Ascending aorta (tissue), 2 donors: ENCODE measurements around the gene ARAP3. TPM values are rescaled to one million over a fixed set of nuclear protein-coding genes. Genes with fewer than 3 reads are reported as not detected.

Experiments used
- DNase-seq, 2 donors: peaks; one replicate each; pipeline ENCODE4 v3.0.0-alpha.2; 2019; ENCODE audit warnings: low spot score in 2 of 2
- H3K27ac ChIP-seq, 2 donors: fragments of 200-600 bp; sonication (generic); one replicate each; pipeline ENCODE4 v1.5.1; 2016 to 2017; ENCODE audit warnings: mild to moderate bottlenecking in 1 of 2
- H3K27me3 ChIP-seq: fragments of 200-600 bp; sonication (generic); one replicate; pipeline ENCODE4 v1.5.1; 2017
- H3K36me3 ChIP-seq, 2 donors: fragments of 200-600 bp; sonication (generic); one replicate each; pipeline ENCODE4 v1.5.1; 2016
- H3K4me1 ChIP-seq, 2 donors: fragments of 200-600 bp; sonication (generic); one replicate each; pipeline ENCODE4 v1.5.1; 2016 to 2017; ENCODE audit warnings: mild to moderate bottlenecking in 1 of 2
- H3K4me3 ChIP-seq, 2 donors: fragments of 200-600 bp; sonication (generic); one replicate each; pipeline ENCODE4 v1.5.1; 2016 to 2017; ENCODE audit warnings: mild to moderate bottlenecking in 1 of 2
- H3K9me3 ChIP-seq, 2 donors: fragments of 200-600 bp; sonication (generic); one replicate each; pipeline ENCODE4 v1.5.1; 2016
- CTCF ChIP-seq, 3 experiments: fragments of 200-600 bp in 2 of 3; fragments of 450-650 bp in 1 of 3; sonication (generic) in 2 of 3; IDR thresholded peaks; one replicate each; pipeline ENCODE4 v1.5.1; 2016 to 2019; ENCODE audit warnings: antibody characterized with exemption in 3 of 3, mild to moderate bottlenecking in 1 of 3, moderate library complexity in 1 of 3
- intact Hi-C: fragments of 100-400 bp; cut with DNase I; formaldehyde crosslinking; loops from one replicate; pipeline ENCODE4 v1.15.1; 2023
- total RNA-seq: library from RNA; depleted of rRNA; stranded (reverse); fragments of >200 nt; gene quantifications from one replicate; pipeline ENCODE4 v1.1.0, GENCODE V29; 2016

The ARAP3 gene
- total RNA-seq, 1 donor from 2014 or later, result 55.5 TPM

DNA sequence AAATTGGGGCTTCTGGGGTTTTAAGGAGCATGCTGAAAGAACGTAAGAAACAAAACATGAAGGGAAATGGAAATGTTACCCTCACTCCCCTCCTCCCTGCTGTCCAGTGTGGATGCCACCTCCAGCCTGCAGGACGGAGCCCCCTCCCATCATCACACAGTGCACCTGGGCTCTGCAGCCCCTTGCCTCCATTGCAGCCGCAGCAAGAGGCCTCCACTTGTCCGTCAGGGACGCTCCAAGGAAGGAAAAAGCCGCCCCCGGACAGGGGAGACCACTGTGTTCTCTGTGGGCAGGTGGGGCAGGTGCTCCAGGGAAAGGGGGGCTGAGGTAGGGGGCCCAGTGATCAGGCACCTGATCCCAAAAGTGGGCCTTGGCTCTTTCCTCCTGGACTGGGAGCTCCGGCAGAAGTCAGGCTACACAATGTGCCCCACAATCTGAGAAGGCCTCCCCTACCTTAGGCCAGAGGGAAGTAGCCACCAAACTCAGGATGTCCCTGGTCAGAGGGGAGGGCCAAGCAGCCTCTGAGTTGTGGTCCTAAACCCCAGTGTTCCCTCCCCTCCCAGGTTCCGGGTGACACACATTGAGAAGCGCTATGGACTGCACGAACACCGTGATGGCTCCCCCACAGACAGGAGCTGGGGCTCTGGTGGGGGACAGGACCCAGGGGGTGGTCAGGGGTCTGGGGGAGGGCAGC lies 42.5 kb downstream of the ARAP3 start:
- DNase-seq, result peak in 1 of 2 donors; percentile 44
- peaks cover 6 to 27% of the 10 kb centered on the region in 2 donors for H3K36me3 ChIP-seq
- no peak for TF ChIP-seq CTCF (IDR thresholded peaks at IDR 0.05)
- no peaks in the 10 kb centered on the region for H3K9me3 ChIP-seq
- H3K27ac ChIP-seq, result no peak overlapping the region
- H3K4me1 ChIP-seq, result peaks cover 10 to 21% of the 10 kb centered on the region in 2 donors
- H3K4me3 ChIP-seq, result no peak overlapping the region
- intact Hi-C loops, result loop anchor here (5.0 kb wide), 1 partner anchor 47 kb away; no protein-coding TSS in a partner anchor
- no peaks in the 10 kb centered on the region for H3K27me3 ChIP-seq

DNA sequence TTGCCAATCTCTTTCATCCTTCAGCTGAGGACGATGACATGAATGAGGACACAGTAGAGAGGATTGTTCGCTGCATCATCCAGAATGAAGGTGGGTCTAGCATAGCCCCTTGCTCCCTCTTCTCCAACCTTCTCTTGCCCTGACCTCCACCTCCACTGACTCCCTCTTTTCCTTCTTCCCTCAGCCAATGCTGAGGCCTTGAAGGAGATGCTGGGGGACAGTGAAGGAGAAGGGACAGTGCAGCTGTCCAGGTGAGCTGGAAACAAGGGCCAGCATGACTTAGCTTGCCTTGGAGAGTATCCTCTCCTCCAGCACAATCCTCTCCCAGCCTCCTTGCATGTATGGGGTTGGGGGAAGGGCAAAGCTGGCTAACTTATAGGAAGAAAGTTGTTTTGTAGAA lies 43.3 kb downstream of the ARAP3 start:
- Histone ChIP-seq H3K4me3 (no peak overlapping the region), H3K36me3 (peaks cover under 1 to 20% of the 10 kb centered on the region in 2 donors), H3K27ac (no peak overlapping the region), H3K4me1 (peaks cover 10 to 22% of the 10 kb centered on the region in 2 donors), H3K27me3 (no peaks in the 10 kb centered on the region), H3K9me3 (no peaks in the 10 kb centered on the region)
- DNase-seq, result peak in 1 of 2 donors; percentile 28
- intact Hi-C loops, result loop anchor here (5.0 kb wide), 1 partner anchor 46 kb away; no protein-coding TSS in a partner anchor
- no peak for TF ChIP-seq CTCF (IDR thresholded peaks at IDR 0.05)

GRCh38 chr5:141637767-141638419 lies 44.1 kb downstream of the ARAP3 start:
- peak in 2 of 3 experiments; percentile 20 to 26 for TF ChIP-seq CTCF (IDR thresholded peaks at IDR 0.05)
- Histone ChIP-seq H3K9me3 (no peaks in the 10 kb centered on the region), H3K27ac (no peak overlapping the region), H3K36me3 (peaks cover 0 to 11% of the 10 kb centered on the region in 2 donors), H3K27me3 (no peaks in the 10 kb centered on the region), H3K4me3 (peak overlapping the region; percentile 81 to 82), H3K4me1 (peaks cover 10 to 22% of the 10 kb centered on the region in 2 donors)
- intact Hi-C loops, result loop anchor here (2.0 to 5.0 kb wide), 3 partner anchors 13 to 46 kb away; partner anchors contain the start of genes DIAPH1 and FCHSD1
- peak in 1 of 2 donors; percentile 78 for DNase-seq

GRCh38 chr5:141637123-141637766 lies 44.8 kb downstream of the ARAP3 start:
- peaks cover 10 to 22% of the 10 kb centered on the region in 2 donors for H3K4me1 ChIP-seq
- intact Hi-C loops, result loop anchor here (2.0 to 5.0 kb wide), 3 partner anchors 14 to 45 kb away; partner anchors contain the start of genes DIAPH1 and FCHSD1

More at GRCh38 chr5:141637123-141637766, 44.8 kb downstream of the ARAP3 start:
- no peak for TF ChIP-seq CTCF (IDR thresholded peaks at IDR 0.05)
- H3K27ac ChIP-seq, result peak overlapping the region in 1 of 2 donors; percentile 1
- H3K9me3 ChIP-seq, result no peaks in the 10 kb centered on the region
- H3K4me3 ChIP-seq, result peak overlapping the region; percentile 81 to 82
- no peaks in the 10 kb centered on the region for H3K27me3 ChIP-seq
- no peak for DNase-seq
- H3K36me3 ChIP-seq, result peaks cover 0 to 8% of the 10 kb centered on the region in 2 donors
